ENCODE data around the gene KIF18A.

- TF ChIP-seq GATA2 (CRISPR knock-in tag; IDR thresholded peaks at IDR 0.05): no peak
- TF ChIP-seq CTCF (IDR thresholded peaks at IDR 0.05 in 2 of 3, conservative IDR thresholded peaks at IDR 0.05 in 1 of 3; ENCODE audit: insufficient read depth in 2 of 3, low read depth in 1 of 3, low read length in 3 of 3): no peak
- TF ChIP-seq FOXK1 (CRISPR knock-in tag; IDR thresholded peaks at IDR 0.05; ENCODE audit: borderline replicate concordance): no peak
- no peak for TF ChIP-seq SRSF7 (optimal IDR thresholded peaks at IDR 0.05; ENCODE audit: low read depth, low read length)
- TF ChIP-seq PRPF4 (IDR thresholded peaks at IDR 0.05; ENCODE audit: insufficient read depth, low read depth, low read length, poor library complexity, severe bottlenecking): no peak
- TF ChIP-seq THAP7 (CRISPR knock-in tag; IDR thresholded peaks at IDR 0.05): no peak
- no peak for TF ChIP-seq E2F3 (CRISPR knock-in tag; IDR thresholded peaks at IDR 0.05)
- no peak for TF ChIP-seq CREB1 (IDR thresholded peaks at IDR 0.05)
- TF ChIP-seq CREB1 (CRISPR knock-in tag; IDR thresholded peaks at IDR 0.05): no peak
Observed at GRCh38 chr11:28011813-28012212, 96.1 kb downstream of the KIF18A start.

All from K562 (cell line).